Fibroblast of lung (primary cell): ENCODE measurements around the gene FAR1. TPM values are rescaled to one million over a fixed set of nuclear protein-coding genes. Genes with fewer than 3 reads are reported as not detected.

Experiments used
- DNase-seq, 2 donors: peaks; one replicate each; pipeline versions ENCODE4 v3.0.0 to v3.0.0-alpha.2; 2010; ENCODE audit warnings: low read depth in 2 of 2
- H2AFZ ChIP-seq: 2 replicates; pipeline ENCODE4 v1.5.1; 2012; ENCODE audit warnings: low read length, control low read depth, inconsistent platforms
- H3K27ac ChIP-seq: 2 replicates; pipeline ENCODE4 v1.5.1; 2011; ENCODE audit warnings: low read length, control low read depth; ENCODE audit not compliant: insufficient read depth
- H3K27me3 ChIP-seq: 2 replicates; pipeline ENCODE4 v1.5.1; 2011; ENCODE audit warnings: mild to moderate bottlenecking, low read length; ENCODE audit not compliant: control insufficient read depth, insufficient read depth
- H3K36me3 ChIP-seq: 2 replicates; pipeline ENCODE4 v1.5.1; 2011; ENCODE audit warnings: low read length; ENCODE audit not compliant: control insufficient read depth, insufficient read depth
- H3K4me1 ChIP-seq: 2 replicates; pipeline ENCODE4 v1.5.1; 2011; ENCODE audit warnings: low read length; ENCODE audit not compliant: control insufficient read depth, insufficient read depth; ENCODE audit errors: extremely low read depth
- H3K4me2 ChIP-seq: 2 replicates; pipeline ENCODE4 v1.5.1; 2011; ENCODE audit warnings: low read length, control low read depth; ENCODE audit not compliant: insufficient read depth; ENCODE audit errors: extremely low read depth
- H3K4me3 ChIP-seq, 4 experiments: fragments of 200-600 bp in 1 of 4; sonication (generic) in 1 of 4; replicated peaks in 1 of 4; 2 replicates each; pipeline ENCODE4 v1.5.1; 2011 to 2016; ENCODE audit warnings: low read length in 4 of 4, low read depth in 3 of 4, mild to moderate bottlenecking in 3 of 4, control low read depth in 2 of 4, inconsistent platforms in 1 of 4, mixed read lengths in 1 of 4; ENCODE audit not compliant: insufficient read depth in 1 of 4; ENCODE audit errors: control extremely low read depth in 1 of 4
- H3K79me2 ChIP-seq: 2 replicates; pipeline ENCODE4 v1.5.1; 2012; ENCODE audit warnings: mild to moderate bottlenecking, low read length, inconsistent platforms; ENCODE audit not compliant: control insufficient read depth, insufficient read depth
- H3K9ac ChIP-seq: 2 replicates; pipeline ENCODE4 v1.5.1; 2011; ENCODE audit warnings: mild to moderate bottlenecking, low read length, control low read depth; ENCODE audit not compliant: insufficient read depth
- H3K9me3 ChIP-seq: 2 replicates; pipeline ENCODE4 v1.5.1; 2012; ENCODE audit warnings: low read depth, low read length; ENCODE audit not compliant: control insufficient read depth, insufficient read depth
- H4K20me1 ChIP-seq: 2 replicates; pipeline ENCODE4 v1.5.1; 2011; ENCODE audit warnings: low read length; ENCODE audit not compliant: control insufficient read depth, insufficient read depth; ENCODE audit errors: extremely low read depth
- EZH2 ChIP-seq: IDR thresholded peaks from 2 replicates; pipeline ENCODE4 v1.5.1; 2012; ENCODE audit warnings: low read length, control low read depth, mild to moderate bottlenecking; ENCODE audit errors: missing control alignments
- polyA plus RNA-seq, 2 donors: library from polyadenylated mRNA; depleted of rRNA in 1 of 2; stranded (reverse) in 1 of 2; unstranded in 1 of 2; fragments of >200 nt; gene quantifications; 2 replicates each; pipeline ENCODE4 v1.2.1, GENCODE V29; 2011 to 2012; ENCODE audit warnings: missing spikeins in 1 of 2
- total RNA-seq: library from RNA; depleted of rRNA; stranded (reverse); fragments of >200 nt; gene quantifications from 2 replicates; pipeline ENCODE4 v1.2.1, GENCODE V29; 2014
- TF ChIP-seq, protein P1 (sequence below), 2 donors: IDR thresholded peaks in 1 of 2; conservative IDR thresholded peaks in 1 of 2; 1 replicate in 1 of 2; 2 replicates in 1 of 2; pipeline ENCODE4 v1.5.1; 2011 to 2012; ENCODE audit warnings: low read length in 2 of 2, control low read depth in 1 of 2, inconsistent platforms in 1 of 2, low read depth in 1 of 2, mild to moderate bottlenecking in 1 of 2

The FAR1 gene
- total and polyA plus RNA-seq, 2 donors (not counting 1 experiment from before 2014, with no cell fraction given): 58.1 to 69.1 TPM

DNA sequence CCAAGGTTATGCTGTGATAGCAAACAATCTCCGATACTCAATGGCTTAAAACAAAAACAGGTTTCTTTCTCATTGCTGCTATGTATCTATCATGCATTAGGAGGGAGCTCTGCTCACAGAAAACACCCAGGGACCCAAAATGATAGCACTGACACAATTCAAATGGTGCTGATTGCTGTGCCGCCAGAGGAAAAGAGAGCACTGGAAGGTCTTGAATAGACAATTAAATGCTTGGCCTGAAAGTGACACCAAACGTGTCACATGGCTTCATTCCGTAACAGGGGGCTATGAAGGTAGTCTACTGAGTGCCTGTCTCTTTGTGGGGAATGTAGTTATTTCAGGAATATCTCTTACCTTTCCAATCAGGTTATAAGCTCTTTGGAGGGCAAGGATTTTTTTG lies 94.2 kb downstream of the FAR1 start:
- Histone ChIP-seq H3K27ac (no peak overlapping the region), H3K9me3 (no peaks in the 10 kb centered on the region), H3K9ac (no peak overlapping the region), H3K79me2 (no peaks in the 10 kb centered on the region), H3K36me3 (no peaks in the 10 kb centered on the region), H2AFZ (no peak overlapping the region), H3K4me2 (no peak overlapping the region), H3K4me3 (no peak overlapping the region), H4K20me1 (no peaks in the 10 kb centered on the region), H3K27me3 (no peaks in the 10 kb centered on the region), H3K4me1 (no peaks in the 10 kb centered on the region)
- TF ChIP-seq, protein P1, sequence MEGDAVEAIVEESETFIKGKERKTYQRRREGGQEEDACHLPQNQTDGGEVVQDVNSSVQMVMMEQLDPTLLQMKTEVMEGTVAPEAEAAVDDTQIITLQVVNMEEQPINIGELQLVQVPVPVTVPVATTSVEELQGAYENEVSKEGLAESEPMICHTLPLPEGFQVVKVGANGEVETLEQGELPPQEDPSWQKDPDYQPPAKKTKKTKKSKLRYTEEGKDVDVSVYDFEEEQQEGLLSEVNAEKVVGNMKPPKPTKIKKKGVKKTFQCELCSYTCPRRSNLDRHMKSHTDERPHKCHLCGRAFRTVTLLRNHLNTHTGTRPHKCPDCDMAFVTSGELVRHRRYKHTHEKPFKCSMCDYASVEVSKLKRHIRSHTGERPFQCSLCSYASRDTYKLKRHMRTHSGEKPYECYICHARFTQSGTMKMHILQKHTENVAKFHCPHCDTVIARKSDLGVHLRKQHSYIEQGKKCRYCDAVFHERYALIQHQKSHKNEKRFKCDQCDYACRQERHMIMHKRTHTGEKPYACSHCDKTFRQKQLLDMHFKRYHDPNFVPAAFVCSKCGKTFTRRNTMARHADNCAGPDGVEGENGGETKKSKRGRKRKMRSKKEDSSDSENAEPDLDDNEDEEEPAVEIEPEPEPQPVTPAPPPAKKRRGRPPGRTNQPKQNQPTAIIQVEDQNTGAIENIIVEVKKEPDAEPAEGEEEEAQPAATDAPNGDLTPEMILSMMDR (conservative IDR thresholded peaks at IDR 0.05 in 1 of 2, IDR thresholded peaks at IDR 0.05 in 1 of 2; ENCODE audit: low read depth in 1 of 2, low read length in 2 of 2): no peak
- TF ChIP-seq EZH2: no peak
- DNase-seq: no peak

DNA sequence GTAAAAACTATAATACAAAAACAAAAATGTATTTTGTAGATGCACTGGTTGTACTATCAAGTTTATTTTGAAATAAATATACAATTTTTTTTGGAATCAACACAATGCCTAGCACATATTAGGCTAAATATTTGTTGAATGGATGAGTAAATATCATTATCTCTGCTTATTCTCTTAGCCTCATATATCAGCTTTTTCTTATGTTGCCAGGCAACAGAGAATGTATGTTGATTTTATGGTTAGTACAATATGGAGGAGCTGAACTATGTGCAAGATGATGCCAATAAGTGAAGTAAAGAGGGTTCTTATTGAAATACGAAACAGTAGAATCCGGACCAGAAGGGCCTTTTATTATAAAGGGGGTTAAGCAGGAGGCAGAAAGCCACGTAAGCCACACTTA lies 94.9 kb downstream of the FAR1 start:
- H3K27ac ChIP-seq: no peak overlapping the region
- no peaks in the 10 kb centered on the region for H3K36me3 ChIP-seq
- H3K27me3 ChIP-seq: no peaks in the 10 kb centered on the region
- H2AFZ ChIP-seq: no peak overlapping the region
- DNase-seq: no peak
- H3K9me3 ChIP-seq: no peaks in the 10 kb centered on the region
- no peaks in the 10 kb centered on the region for H3K4me1 ChIP-seq
- H3K4me3 ChIP-seq: no peak overlapping the region
- no peaks in the 10 kb centered on the region for H4K20me1 ChIP-seq
- no peak overlapping the region for H3K4me2 ChIP-seq
- no peak overlapping the region for H3K9ac ChIP-seq
- no peaks in the 10 kb centered on the region for H3K79me2 ChIP-seq
- TF ChIP-seq, protein P1 (conservative IDR thresholded peaks at IDR 0.05 in 1 of 2, IDR thresholded peaks at IDR 0.05 in 1 of 2; ENCODE audit: low read depth in 1 of 2, low read length in 2 of 2): no peak
- no peak for TF ChIP-seq EZH2

DNA sequence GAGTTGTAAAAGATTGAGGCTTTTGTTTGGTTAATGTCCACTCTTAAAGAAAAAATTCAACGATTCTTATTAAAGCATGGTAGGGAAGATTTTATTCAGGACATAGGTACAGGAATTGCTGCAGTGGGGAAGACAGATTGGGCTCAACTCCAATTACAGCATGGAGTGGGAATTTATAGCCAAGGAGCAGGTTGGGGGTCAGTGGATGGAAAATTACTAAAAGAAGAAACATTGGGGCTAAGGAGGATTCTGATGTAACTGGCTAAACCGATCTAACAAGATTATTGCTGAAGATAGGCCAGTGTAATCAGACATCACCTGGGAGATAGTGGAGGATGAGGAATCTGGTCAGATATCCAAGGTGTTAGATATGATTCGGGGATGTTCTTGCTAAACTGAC lies 97.4 kb downstream of the FAR1 start:
- H3K4me2 ChIP-seq: no peak overlapping the region
- H3K36me3 ChIP-seq: no peaks in the 10 kb centered on the region
- no peak for TF ChIP-seq EZH2
- TF ChIP-seq, protein P1 (conservative IDR thresholded peaks at IDR 0.05 in 1 of 2, IDR thresholded peaks at IDR 0.05 in 1 of 2; ENCODE audit: low read depth in 1 of 2, low read length in 2 of 2): no peak
- H3K27ac ChIP-seq: no peak overlapping the region
- no peaks in the 10 kb centered on the region for H3K4me1 ChIP-seq
- DNase-seq: no peak
- H3K79me2 ChIP-seq: no peaks in the 10 kb centered on the region
- H3K4me3 ChIP-seq: no peak overlapping the region
- H3K9ac ChIP-seq: no peak overlapping the region
- H3K27me3 ChIP-seq: no peaks in the 10 kb centered on the region
- H4K20me1 ChIP-seq: no peaks in the 10 kb centered on the region
- H3K9me3 ChIP-seq: no peaks in the 10 kb centered on the region
- no peak overlapping the region for H2AFZ ChIP-seq
